ENCODE measurements around the gene KCNMB1.
"Not testable (repeated sequence)": the region's sequence is repeated elsewhere in the genome, so short reads cannot be mapped to it uniquely, and the experiment has no call there.

The KCNMB1 gene

GRCh38 chr5:170382790-170383189, 6.4 kb downstream of the KCNMB1 start:
- no peak overlapping the region for H2BK120ac ChIP-seq (ENCODE audit: low read depth, low read length)
- H3K18ac ChIP-seq (ENCODE audit: low read length), result no peak overlapping the region
- H3K79me1 ChIP-seq (ENCODE audit: low read length), result no peaks in the 10 kb centered on the region
- H3K4ac ChIP-seq (ENCODE audit: low read depth, low read length), result no peak overlapping the region
- no peaks in the 10 kb centered on the region for H3K79me2 ChIP-seq (ENCODE audit: control insufficient read depth, insufficient read depth, low read length)
- no peaks in the 10 kb centered on the region for H3K27me3 ChIP-seq (ENCODE audit: insufficient read depth, low read length, poor library complexity)
- H4K8ac ChIP-seq (ENCODE audit: low read depth, low read length), result no peak overlapping the region
- no peak for DNase-seq
- no peak overlapping the region for H3K9ac ChIP-seq (ENCODE audit: low read length)
- H3K4me1 ChIP-seq (ENCODE audit: control insufficient read depth, low read depth, low read length), result no peaks in the 10 kb centered on the region
- no peak overlapping the region for H3K4me2 ChIP-seq (ENCODE audit: low read length)
- WGBS (ENCODE audit: extremely low coverage, insufficient coverage, low lambda C conversion rate), result 100% methylated on average over 1 of the region's 2 CpGs
- H3K27ac ChIP-seq (ENCODE audit: low read depth, low read length), result no peak overlapping the region
- no peak overlapping the region for H3K56ac ChIP-seq (ENCODE audit: low read length)
- no peak overlapping the region for H3K23ac ChIP-seq (ENCODE audit: low read length)
- H3K4me3 ChIP-seq (ENCODE audit: low read length), result no peak overlapping the region
- no peak overlapping the region for H2AK5ac ChIP-seq (ENCODE audit: low read length)
- H2BK5ac ChIP-seq (ENCODE audit: low read length), result no peak overlapping the region
- no peak overlapping the region for H2BK15ac ChIP-seq (replicated peaks; ENCODE audit: low read depth)
- H3K36me3 ChIP-seq (ENCODE audit: control insufficient read depth, insufficient read depth, low read length), result no peaks in the 10 kb centered on the region
- no peak overlapping the region for H4K5ac ChIP-seq (ENCODE audit: low read length)

- H4K8ac ChIP-seq (ENCODE audit: low read depth, low read length), result no peak overlapping the region
- no peak overlapping the region for H3K9ac ChIP-seq (ENCODE audit: low read length)
- WGBS (ENCODE audit: extremely low coverage, insufficient coverage, low lambda C conversion rate), result no CpG with 5 or more reads among the region's 3 CpGs
- H3K79me1 ChIP-seq (ENCODE audit: low read length), result no peaks in the 10 kb centered on the region
- DNase-seq, result no peak
- no peak overlapping the region for H3K18ac ChIP-seq (ENCODE audit: low read length)
- H3K4me1 ChIP-seq (ENCODE audit: control insufficient read depth, low read depth, low read length), result no peaks in the 10 kb centered on the region
- no peak overlapping the region for H3K56ac ChIP-seq (ENCODE audit: low read length)
- no peak overlapping the region for H3K27ac ChIP-seq (ENCODE audit: low read depth, low read length)
- H3K36me3 ChIP-seq (ENCODE audit: control insufficient read depth, insufficient read depth, low read length), result no peaks in the 10 kb centered on the region
- no peaks in the 10 kb centered on the region for H3K79me2 ChIP-seq (ENCODE audit: control insufficient read depth, insufficient read depth, low read length)
- H2AK5ac ChIP-seq (ENCODE audit: low read length), result no peak overlapping the region
- H3K4me3 ChIP-seq (ENCODE audit: low read length), result no peak overlapping the region
- no peak overlapping the region for H2BK5ac ChIP-seq (ENCODE audit: low read length)
- H2BK15ac ChIP-seq (replicated peaks; ENCODE audit: low read depth), result no peak overlapping the region
- H4K5ac ChIP-seq (ENCODE audit: low read length), result no peak overlapping the region
- H3K4ac ChIP-seq (ENCODE audit: low read depth, low read length), result no peak overlapping the region
- H2BK120ac ChIP-seq (ENCODE audit: low read depth, low read length), result no peak overlapping the region
- H3K27me3 ChIP-seq (ENCODE audit: insufficient read depth, low read length, poor library complexity), result no peaks in the 10 kb centered on the region
- H3K4me2 ChIP-seq (ENCODE audit: low read length), result no peak overlapping the region
- H3K23ac ChIP-seq (ENCODE audit: low read length), result no peak overlapping the region
Measured at GRCh38 chr5:170380361-170380951, 8.7 kb downstream of the KCNMB1 start.

GRCh38 chr5:170378740-170379139, 10.4 kb downstream of the KCNMB1 start:
- WGBS (ENCODE audit: extremely low coverage, insufficient coverage, low lambda C conversion rate), result no CpG with 5 or more reads among the region's 16 CpGs

GRCh38 chr5:170377027-170377426, 12.1 kb downstream of the KCNMB1 start:
- no peak for DNase-seq
- H2BK5ac ChIP-seq (ENCODE audit: low read length), result no peak overlapping the region
- H3K36me3 ChIP-seq (ENCODE audit: control insufficient read depth, insufficient read depth, low read length), result no peaks in the 10 kb centered on the region
- H3K79me2 ChIP-seq (ENCODE audit: control insufficient read depth, insufficient read depth, low read length), result no peaks in the 10 kb centered on the region
- no peak overlapping the region for H3K27ac ChIP-seq (ENCODE audit: low read depth, low read length)
- H4K5ac ChIP-seq (ENCODE audit: low read length), result no peak overlapping the region
- no CpG with 5 or more reads among the region's 11 CpGs for WGBS (ENCODE audit: extremely low coverage, insufficient coverage, low lambda C conversion rate)
- H3K56ac ChIP-seq (ENCODE audit: low read length), result no peak overlapping the region
- H3K4me1 ChIP-seq (ENCODE audit: control insufficient read depth, low read depth, low read length), result no peaks in the 10 kb centered on the region
- no peak overlapping the region for H3K4me2 ChIP-seq (ENCODE audit: low read length)
- no peak overlapping the region for H3K4ac ChIP-seq (ENCODE audit: low read depth, low read length)
- H3K79me1 ChIP-seq (ENCODE audit: low read length), result no peaks in the 10 kb centered on the region
- H3K18ac ChIP-seq (ENCODE audit: low read length), result no peak overlapping the region
- no peak overlapping the region for H2BK15ac ChIP-seq (replicated peaks; ENCODE audit: low read depth)
- H2AK5ac ChIP-seq (ENCODE audit: low read length), result no peak overlapping the region
- no peak overlapping the region for H3K4me3 ChIP-seq (ENCODE audit: low read length)
- H3K27me3 ChIP-seq (ENCODE audit: insufficient read depth, low read length, poor library complexity), result no peaks in the 10 kb centered on the region
- H2BK120ac ChIP-seq (ENCODE audit: low read depth, low read length), result no peak overlapping the region
- no peak overlapping the region for H3K23ac ChIP-seq (ENCODE audit: low read length)
- H3K9ac ChIP-seq (ENCODE audit: low read length), result no peak overlapping the region
- H4K8ac ChIP-seq (ENCODE audit: low read depth, low read length), result no peak overlapping the region

More at GRCh38 chr5:170378740-170379139, 10.4 kb downstream of the KCNMB1 start:
- Histone ChIP-seq H3K27me3 (ENCODE audit: insufficient read depth, low read length, poor library complexity) (no peaks in the 10 kb centered on the region), H3K23ac (ENCODE audit: low read length) (no peak overlapping the region), H3K4me2 (ENCODE audit: low read length) (no peak overlapping the region), H3K9ac (ENCODE audit: low read length) (no peak overlapping the region), H3K4me3 (ENCODE audit: low read length) (no peak overlapping the region), H2BK15ac (replicated peaks; ENCODE audit: low read depth) (no peak overlapping the region), H3K4me1 (ENCODE audit: control insufficient read depth, low read depth, low read length) (no peaks in the 10 kb centered on the region), H2BK120ac (ENCODE audit: low read depth, low read length) (no peak overlapping the region), H3K79me1 (ENCODE audit: low read length) (no peaks in the 10 kb centered on the region), H3K56ac (ENCODE audit: low read length) (no peak overlapping the region), H3K36me3 (ENCODE audit: control insufficient read depth, insufficient read depth, low read length) (no peaks in the 10 kb centered on the region), H3K79me2 (ENCODE audit: control insufficient read depth, insufficient read depth, low read length) (no peaks in the 10 kb centered on the region), H3K27ac (ENCODE audit: low read depth, low read length) (no peak overlapping the region), H2BK5ac (ENCODE audit: low read length) (no peak overlapping the region), H3K18ac (ENCODE audit: low read length) (no peak overlapping the region), H4K5ac (ENCODE audit: low read length) (no peak overlapping the region), H4K8ac (ENCODE audit: low read depth, low read length) (no peak overlapping the region), H3K4ac (ENCODE audit: low read depth, low read length) (no peak overlapping the region), H2AK5ac (ENCODE audit: low read length) (no peak overlapping the region)
- DNase-seq, result no peak

GRCh38 chr5:170376526-170376925, 12.6 kb downstream of the KCNMB1 start:
- H3K18ac ChIP-seq (ENCODE audit: low read length); H3K4me1 ChIP-seq (ENCODE audit: control insufficient read depth, low read depth, low read length); H4K8ac ChIP-seq (ENCODE audit: low read depth, low read length); H3K4me2 ChIP-seq (ENCODE audit: low read length); H3K23ac ChIP-seq (ENCODE audit: low read length); H3K79me2 ChIP-seq (ENCODE audit: control insufficient read depth, insufficient read depth, low read length); H3K9ac ChIP-seq (ENCODE audit: low read length); H3K27ac ChIP-seq (ENCODE audit: low read depth, low read length); H3K4me3 ChIP-seq (ENCODE audit: low read length); H3K27me3 ChIP-seq (ENCODE audit: insufficient read depth, low read length, poor library complexity); H2AK5ac ChIP-seq (ENCODE audit: low read length); H3K79me1 ChIP-seq (ENCODE audit: low read length); H2BK120ac ChIP-seq (ENCODE audit: low read depth, low read length); H2BK15ac ChIP-seq (replicated peaks; ENCODE audit: low read depth); DNase-seq; H4K5ac ChIP-seq (ENCODE audit: low read length); H3K56ac ChIP-seq (ENCODE audit: low read length); H3K36me3 ChIP-seq (ENCODE audit: control insufficient read depth, insufficient read depth, low read length); H2BK5ac ChIP-seq (ENCODE audit: low read length); H3K4ac ChIP-seq (ENCODE audit: low read depth, low read length): not testable (repeated sequence)
- no CpG with 5 or more reads among the region's 3 CpGs for WGBS (ENCODE audit: extremely low coverage, insufficient coverage, low lambda C conversion rate)

- no CpG with 5 or more reads among the region's 1 CpG for WGBS (ENCODE audit: extremely low coverage, insufficient coverage, low lambda C conversion rate)
- Histone ChIP-seq H3K4me2 (ENCODE audit: low read length) (no peak overlapping the region), H3K27me3 (ENCODE audit: insufficient read depth, low read length, poor library complexity) (no peaks in the 10 kb centered on the region), H2BK5ac (ENCODE audit: low read length) (no peak overlapping the region), H4K8ac (ENCODE audit: low read depth, low read length) (no peak overlapping the region), H3K79me2 (ENCODE audit: control insufficient read depth, insufficient read depth, low read length) (no peaks in the 10 kb centered on the region), H2BK15ac (replicated peaks; ENCODE audit: low read depth) (no peak overlapping the region), H3K36me3 (ENCODE audit: control insufficient read depth, insufficient read depth, low read length) (no peaks in the 10 kb centered on the region), H3K23ac (ENCODE audit: low read length) (no peak overlapping the region), H2BK120ac (ENCODE audit: low read depth, low read length) (no peak overlapping the region), H3K4me3 (ENCODE audit: low read length) (no peak overlapping the region), H3K79me1 (ENCODE audit: low read length) (no peaks in the 10 kb centered on the region), H2AK5ac (ENCODE audit: low read length) (no peak overlapping the region), H3K56ac (ENCODE audit: low read length) (no peak overlapping the region), H3K9ac (ENCODE audit: low read length) (no peak overlapping the region), H3K4ac (ENCODE audit: low read depth, low read length) (no peak overlapping the region), H4K5ac (ENCODE audit: low read length) (no peak overlapping the region), H3K27ac (ENCODE audit: low read depth, low read length) (no peak overlapping the region), H3K4me1 (ENCODE audit: control insufficient read depth, low read depth, low read length) (no peaks in the 10 kb centered on the region), H3K18ac (ENCODE audit: low read length) (no peak overlapping the region)
- no peak for DNase-seq
Measured at GRCh38 chr5:170375283-170375682, 13.9 kb downstream of the KCNMB1 start.

All from mesendoderm (in vitro differentiated cells).